WTC11 (cell line): Measurements from ENCODE around the gene AP3D1.

Source experiments
- GTF2I ChIP-seq: fragments of 250-450 bp; sonication (Bioruptor Pico); conservative IDR thresholded peaks from 2 replicates; pipeline ENCODE4 v1.4.0; 2021; ENCODE audit warnings: mild to moderate bottlenecking
- TF ChIP-seq, protein P1 (sequence below): fragments of 200-600 bp; IDR thresholded peaks from 2 replicates; pipeline ENCODE4 v1.8.0; 2022; ENCODE audit warnings: antibody characterized with exemption
- TF ChIP-seq, protein P2 (sequence below): sonication (generic); formaldehyde crosslinking; IDR thresholded peaks from 2 replicates; pipeline ENCODE4 v1.8.1; 2023; ENCODE audit warnings: mild to moderate bottlenecking, missing genetic modification reagents, moderate library complexity

DNA sequence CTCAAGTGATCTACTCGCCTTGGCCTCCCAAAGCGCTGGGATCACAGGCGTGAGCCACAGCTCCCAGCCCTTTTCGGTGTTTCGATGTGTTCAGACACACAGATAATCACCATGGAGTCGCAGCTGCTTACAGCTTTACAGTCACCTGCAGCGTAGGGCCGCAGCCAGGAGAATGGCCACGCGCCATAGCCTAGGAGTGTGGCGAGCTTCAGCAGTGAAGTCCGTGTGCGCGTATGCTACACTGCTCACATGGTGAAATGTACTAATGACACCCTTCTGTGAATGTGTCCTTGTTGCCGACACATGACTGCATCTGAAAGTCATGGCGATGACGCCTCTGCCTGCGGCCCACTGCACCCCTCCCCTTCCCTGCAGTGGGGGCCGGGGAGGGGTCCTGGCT, 23.6 kb downstream of the AP3D1 start:
- TF ChIP-seq, protein P1, sequence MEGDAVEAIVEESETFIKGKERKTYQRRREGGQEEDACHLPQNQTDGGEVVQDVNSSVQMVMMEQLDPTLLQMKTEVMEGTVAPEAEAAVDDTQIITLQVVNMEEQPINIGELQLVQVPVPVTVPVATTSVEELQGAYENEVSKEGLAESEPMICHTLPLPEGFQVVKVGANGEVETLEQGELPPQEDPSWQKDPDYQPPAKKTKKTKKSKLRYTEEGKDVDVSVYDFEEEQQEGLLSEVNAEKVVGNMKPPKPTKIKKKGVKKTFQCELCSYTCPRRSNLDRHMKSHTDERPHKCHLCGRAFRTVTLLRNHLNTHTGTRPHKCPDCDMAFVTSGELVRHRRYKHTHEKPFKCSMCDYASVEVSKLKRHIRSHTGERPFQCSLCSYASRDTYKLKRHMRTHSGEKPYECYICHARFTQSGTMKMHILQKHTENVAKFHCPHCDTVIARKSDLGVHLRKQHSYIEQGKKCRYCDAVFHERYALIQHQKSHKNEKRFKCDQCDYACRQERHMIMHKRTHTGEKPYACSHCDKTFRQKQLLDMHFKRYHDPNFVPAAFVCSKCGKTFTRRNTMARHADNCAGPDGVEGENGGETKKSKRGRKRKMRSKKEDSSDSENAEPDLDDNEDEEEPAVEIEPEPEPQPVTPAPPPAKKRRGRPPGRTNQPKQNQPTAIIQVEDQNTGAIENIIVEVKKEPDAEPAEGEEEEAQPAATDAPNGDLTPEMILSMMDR: no peak
- TF ChIP-seq, protein P2, sequence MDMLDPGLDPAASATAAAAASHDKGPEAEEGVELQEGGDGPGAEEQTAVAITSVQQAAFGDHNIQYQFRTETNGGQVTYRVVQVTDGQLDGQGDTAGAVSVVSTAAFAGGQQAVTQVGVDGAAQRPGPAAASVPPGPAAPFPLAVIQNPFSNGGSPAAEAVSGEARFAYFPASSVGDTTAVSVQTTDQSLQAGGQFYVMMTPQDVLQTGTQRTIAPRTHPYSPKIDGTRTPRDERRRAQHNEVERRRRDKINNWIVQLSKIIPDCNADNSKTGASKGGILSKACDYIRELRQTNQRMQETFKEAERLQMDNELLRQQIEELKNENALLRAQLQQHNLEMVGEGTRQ (CRISPR knock-in tag): no peak
- no peak for TF ChIP-seq GTF2I (CRISPR knock-in tag)
